OCI-LY1 (cell line): ENCODE data around the gene MAGEB10.

ENCODE experiments used
- H2AFZ ChIP-seq: fragments of 200-600 bp; sonication (generic), shearing (Covaris generic); 2 replicates; pipeline ENCODE4 v1.6.0; 2014; ENCODE audit warnings: antibody characterized with exemption, mild to moderate bottlenecking, low read length
- H3F3A ChIP-seq: fragments of 200-600 bp; sonication (generic), shearing (Covaris generic); 2 replicates; pipeline ENCODE4 v1.6.0; 2014; ENCODE audit warnings: mild to moderate bottlenecking, antibody characterized with exemption, low read length, moderate library complexity; ENCODE audit not compliant: insufficient read depth
- H3K27ac ChIP-seq: fragments of 200-600 bp; sonication (generic); 2 replicates; pipeline ENCODE4 v1.5.1; 2014; ENCODE audit warnings: low read length, mixed run types, mild to moderate bottlenecking, low read depth; ENCODE audit not compliant: poor library complexity, severe bottlenecking
- H3K27me3 ChIP-seq: fragments of 200-600 bp; sonication (generic); 2 replicates; pipeline ENCODE4 v1.6.0; 2014; ENCODE audit warnings: antibody characterized with exemption, mild to moderate bottlenecking, low read length, moderate library complexity; ENCODE audit not compliant: insufficient read depth
- H3K36me3 ChIP-seq: fragments of 200-600 bp; sonication (generic); 2 replicates; pipeline ENCODE4 v1.6.1; 2014; ENCODE audit warnings: mild to moderate bottlenecking, antibody characterized with exemption, low read length, moderate library complexity, mixed read lengths; ENCODE audit not compliant: insufficient read depth
- H3K4me1 ChIP-seq: fragments of 200-600 bp; sonication (generic); 2 replicates; pipeline ENCODE4 v1.5.1; 2014; ENCODE audit warnings: mild to moderate bottlenecking, low read length, moderate library complexity; ENCODE audit not compliant: insufficient read depth, severe bottlenecking
- H3K4me2 ChIP-seq: fragments of 200-600 bp; sonication (generic), shearing (Covaris generic); 2 replicates; pipeline ENCODE4 v1.6.1; 2014; ENCODE audit warnings: low read length
- H3K4me3 ChIP-seq: fragments of 200-600 bp; sonication (generic); 2 replicates; pipeline ENCODE4 v1.5.1; 2014; ENCODE audit warnings: low read length, low read depth, mild to moderate bottlenecking, mixed read lengths; ENCODE audit not compliant: poor library complexity, severe bottlenecking
- H3K79me2 ChIP-seq: fragments of 200-600 bp; shearing (Covaris generic); 2 replicates; pipeline ENCODE4 v1.6.1; 2016; ENCODE audit warnings: mixed run types, low read length, mixed read lengths; ENCODE audit not compliant: insufficient read depth
- H3K9ac ChIP-seq: fragments of 200-600 bp; sonication (generic), shearing (Covaris generic); 2 replicates; pipeline ENCODE4 v1.6.1; 2014; ENCODE audit warnings: mild to moderate bottlenecking, low read length, mixed read lengths
- H3K9me2 ChIP-seq: fragments of 200-600 bp; sonication (generic), shearing (Covaris generic); 2 replicates; pipeline ENCODE4 v1.6.1; 2014; ENCODE audit warnings: low read depth, mild to moderate bottlenecking, low read length, mixed read lengths
- H3K9me3 ChIP-seq: fragments of 200-600 bp; shearing (Covaris generic); 2 replicates; pipeline ENCODE4 v1.6.1; 2014; ENCODE audit warnings: low read length, mixed read lengths
- H4K20me1 ChIP-seq: fragments of 200-600 bp; sonication (generic), shearing (Covaris generic); 2 replicates; pipeline ENCODE4 v1.6.0; 2016; ENCODE audit warnings: mild to moderate bottlenecking, low read length; ENCODE audit not compliant: insufficient read depth
- EZH2 ChIP-seq: fragments of 200-600 bp; sonication (generic), shearing (Covaris generic); IDR thresholded peaks from 2 replicates; pipeline ENCODE4 v1.8.0; 2017; ENCODE audit warnings: borderline replicate concordance, mixed run types, mild to moderate bottlenecking, antibody characterized with exemption, low read length, moderate library complexity, mixed read lengths
- TF ChIP-seq, protein P1 (sequence below): fragments of 200-600 bp; sonication (generic), shearing (Covaris generic); IDR thresholded peaks from 2 replicates; pipeline ENCODE4 v1.5.1; 2017; ENCODE audit warnings: mild to moderate bottlenecking, antibody characterized with exemption, low read length, moderate library complexity, mixed read lengths

MAGEB10 gene, protein sequence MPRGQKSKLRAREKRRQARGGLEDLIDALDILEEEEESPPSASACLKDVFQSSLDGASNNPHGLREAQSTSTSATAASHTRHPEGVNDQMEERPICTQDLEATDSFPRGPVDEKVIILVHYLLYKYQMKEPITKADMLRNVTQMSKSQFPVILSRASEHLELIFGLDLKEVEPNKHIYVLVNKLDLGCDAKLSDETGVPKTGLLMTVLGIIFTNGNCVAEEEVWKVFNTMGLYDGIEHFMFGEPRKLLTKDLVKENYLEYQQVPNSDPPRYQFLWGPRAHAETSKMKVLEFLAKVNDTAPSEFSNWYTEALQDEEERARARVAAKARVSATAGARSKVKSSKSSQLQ

GRCh38 chrX:27807690-27808089 is at the start of gene MAGEB10:
Gene MAGEB10 (plus strand): TSS chrX:27807990. CDS start chrX:27821307, 13,317 bp downstream.
- H3K27ac ChIP-seq: no peak within 1 kb of the TSS
- H3K4me2 ChIP-seq: no peak within 1 kb of the TSS
- no peaks in the 10 kb centered on the region for H3K27me3 ChIP-seq
- H3K36me3 ChIP-seq: no peaks in the 10 kb centered on the region
- H3K4me3 ChIP-seq: no peak within 1 kb of the TSS
- no peaks in the 10 kb centered on the region for H3K9me2 ChIP-seq
- H3K4me1 ChIP-seq: no peaks in the 10 kb centered on the region
- H4K20me1 ChIP-seq: no peaks in the 10 kb centered on the region
- H3K9me3 ChIP-seq: no peaks in the 10 kb centered on the region
- no peak for TF ChIP-seq EZH2
- TF ChIP-seq, protein P1, sequence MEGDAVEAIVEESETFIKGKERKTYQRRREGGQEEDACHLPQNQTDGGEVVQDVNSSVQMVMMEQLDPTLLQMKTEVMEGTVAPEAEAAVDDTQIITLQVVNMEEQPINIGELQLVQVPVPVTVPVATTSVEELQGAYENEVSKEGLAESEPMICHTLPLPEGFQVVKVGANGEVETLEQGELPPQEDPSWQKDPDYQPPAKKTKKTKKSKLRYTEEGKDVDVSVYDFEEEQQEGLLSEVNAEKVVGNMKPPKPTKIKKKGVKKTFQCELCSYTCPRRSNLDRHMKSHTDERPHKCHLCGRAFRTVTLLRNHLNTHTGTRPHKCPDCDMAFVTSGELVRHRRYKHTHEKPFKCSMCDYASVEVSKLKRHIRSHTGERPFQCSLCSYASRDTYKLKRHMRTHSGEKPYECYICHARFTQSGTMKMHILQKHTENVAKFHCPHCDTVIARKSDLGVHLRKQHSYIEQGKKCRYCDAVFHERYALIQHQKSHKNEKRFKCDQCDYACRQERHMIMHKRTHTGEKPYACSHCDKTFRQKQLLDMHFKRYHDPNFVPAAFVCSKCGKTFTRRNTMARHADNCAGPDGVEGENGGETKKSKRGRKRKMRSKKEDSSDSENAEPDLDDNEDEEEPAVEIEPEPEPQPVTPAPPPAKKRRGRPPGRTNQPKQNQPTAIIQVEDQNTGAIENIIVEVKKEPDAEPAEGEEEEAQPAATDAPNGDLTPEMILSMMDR: no peak
- no peaks in the 10 kb centered on the region for H3F3A ChIP-seq
- H3K79me2 ChIP-seq: no peaks in the 10 kb centered on the region
- no peak within 1 kb of the TSS for H2AFZ ChIP-seq
- H3K9ac ChIP-seq: no peak within 1 kb of the TSS

DNA sequence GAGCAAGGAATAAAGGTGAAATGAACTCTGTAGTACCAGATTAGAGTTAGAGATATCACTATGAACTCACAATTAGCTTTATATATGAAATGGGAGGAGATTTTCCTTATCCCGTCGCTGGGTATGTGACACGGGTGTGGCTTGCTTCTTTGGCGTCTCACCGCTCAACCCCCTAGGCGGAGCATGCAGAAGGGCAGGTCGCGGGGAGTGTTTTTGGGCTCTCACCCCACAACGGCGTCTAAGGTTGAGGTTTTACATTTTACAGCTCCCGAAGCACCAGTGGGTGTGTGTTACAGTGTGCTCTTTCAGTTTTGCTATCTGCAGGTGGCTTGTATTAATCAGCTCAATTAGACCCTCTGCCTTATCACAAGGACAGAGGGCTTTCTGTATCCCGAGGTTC is 42.1 kb upstream of the MAGEB10 start:
- H3K9me3 ChIP-seq: no peaks in the 10 kb centered on the region
- no peak overlapping the region for H2AFZ ChIP-seq
- H3K36me3 ChIP-seq: no peaks in the 10 kb centered on the region
- no peak overlapping the region for H3K4me2 ChIP-seq
- H3K79me2 ChIP-seq: no peaks in the 10 kb centered on the region
- no peaks in the 10 kb centered on the region for H3K9me2 ChIP-seq
- no peaks in the 10 kb centered on the region for H3K27me3 ChIP-seq
- H3F3A ChIP-seq: no peaks in the 10 kb centered on the region
- no peak overlapping the region for H3K4me3 ChIP-seq
- H3K27ac ChIP-seq: no peak overlapping the region
- H3K4me1 ChIP-seq: no peaks in the 10 kb centered on the region
- H3K9ac ChIP-seq: no peak overlapping the region
- TF ChIP-seq EZH2: no peak
- TF ChIP-seq, protein P1: no peak
- no peaks in the 10 kb centered on the region for H4K20me1 ChIP-seq

DNA sequence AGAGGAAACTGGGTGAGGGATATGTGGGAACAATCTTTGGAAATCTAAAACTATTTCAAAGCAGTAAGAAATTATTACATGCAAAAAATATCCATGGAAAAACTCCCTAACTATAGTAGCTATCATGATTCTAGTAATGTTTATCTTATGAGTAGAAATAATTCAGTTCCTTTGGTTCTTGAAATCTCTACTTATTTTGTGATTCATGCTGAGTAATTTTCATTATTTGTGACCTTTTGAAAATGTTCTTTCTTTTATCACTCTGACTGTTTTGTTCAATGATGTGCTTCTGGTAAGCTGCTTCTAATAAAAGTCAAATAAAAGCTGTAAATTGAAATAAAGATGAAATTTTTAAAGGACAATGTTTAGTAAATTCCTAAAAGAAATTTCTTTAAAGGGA is 40.4 kb upstream of the MAGEB10 start:
- Histone ChIP-seq H3F3A (no peaks in the 10 kb centered on the region), H4K20me1 (no peaks in the 10 kb centered on the region), H2AFZ (no peak overlapping the region), H3K36me3 (no peaks in the 10 kb centered on the region), H3K9ac (no peak overlapping the region), H3K9me3 (no peaks in the 10 kb centered on the region), H3K4me3 (no peak overlapping the region), H3K4me2 (no peak overlapping the region), H3K4me1 (no peaks in the 10 kb centered on the region), H3K79me2 (no peaks in the 10 kb centered on the region), H3K27ac (no peak overlapping the region), H3K9me2 (no peaks in the 10 kb centered on the region), H3K27me3 (no peaks in the 10 kb centered on the region)
- TF ChIP-seq EZH2: no peak
- TF ChIP-seq, protein P1: no peak
